K562 (cell line): ENCODE results near the gene CALU. TPM values are rescaled to one million over a fixed set of nuclear protein-coding genes. Genes with fewer than 3 reads are reported as not detected.

Experiments
- ATAC-seq: fragments of 200-7000 bp; cut with Tn5 transposase; 3 replicates; pipeline ENCODE4 v1.9.1; 2020; ENCODE audit warnings: moderate library complexity
- BruUV-seq: library from RNA; stranded (reverse); fragments of 400-500 nt; replicated peaks from 2 replicates; lab custom pipeline; 2021; lab: Mats Ljungman, UMichigan
- CTCF ChIA-PET: fragments of 300-600 bp; formaldehyde crosslinking; extraction: SDS; loops from one replicate; lab custom pipeline; 2021; ENCODE audit warnings: low intra/inter-chr PET ratio; lab: Yijun Ruan, JAX
- POLR2A ChIA-PET: fragments of 300-600, 350-650 bp; sonication (Branson Sonifier 250); formaldehyde crosslinking; extraction: SDS; loops from one replicate; lab custom pipeline; 2021; ENCODE audit warnings: antibody characterized with exemption, inconsistent platforms; lab: Yijun Ruan, JAX
- DNase-seq, 4 experiments: peaks; one replicate each; pipeline versions ENCODE4 v3.0.0 to v3.0.0-alpha.2; 2011 to 2018; ENCODE audit warnings: low spot score in 3 of 4, mixed read lengths in 3 of 4; ENCODE audit errors: extremely low read depth in 1 of 4
- FAIRE-seq: peaks from 2 replicates; lab custom pipeline; 2011; peaks lifted over from hg19 to GRCh38; lab: Jason Lieb, UNC
- H2AFZ ChIP-seq: 2 replicates; pipeline ENCODE4 v1.6.0; 2011; ENCODE audit warnings: low read depth, low read length, control low read depth, inconsistent platforms
- H3K27ac ChIP-seq: fragments of 200-600 bp; 3 replicates; pipeline ENCODE4 v1.8.0; 2011; ENCODE audit warnings: low read depth, mild to moderate bottlenecking, control low read depth, inconsistent platforms, low read length, moderate library complexity, mixed read lengths; ENCODE audit errors: extremely low read depth
- H3K27me3 ChIP-seq, 2 experiments: fragments of 300-600 bp in 1 of 2; 2 replicates in 1 of 2; 3 replicates in 1 of 2; pipeline versions ENCODE4 v1.6.0 to v1.8.0; 2011; ENCODE audit warnings: inconsistent platforms in 2 of 2, low read length in 2 of 2, mild to moderate bottlenecking in 1 of 2, mixed read lengths in 1 of 2, moderate library complexity in 1 of 2; ENCODE audit not compliant: control insufficient read depth in 2 of 2, insufficient read depth in 2 of 2
- H3K36me3 ChIP-seq: fragments of 300-600 bp; 3 replicates; pipeline ENCODE4 v1.8.0; 2011; ENCODE audit warnings: mild to moderate bottlenecking, low read length, inconsistent platforms; ENCODE audit not compliant: control insufficient read depth, insufficient read depth
- H3K4me1 ChIP-seq, 2 experiments: fragments of 200-600 bp in 1 of 2; replicated peaks in 1 of 2; 2 replicates in 1 of 2; 3 replicates in 1 of 2; pipeline versions ENCODE4 v1.5.1 to v1.8.0; 2011; ENCODE audit warnings: inconsistent platforms in 2 of 2, low read length in 2 of 2, mild to moderate bottlenecking in 1 of 2, mixed read lengths in 1 of 2, moderate library complexity in 1 of 2; ENCODE audit not compliant: control insufficient read depth in 2 of 2, insufficient read depth in 2 of 2
- H3K4me2 ChIP-seq: 2 replicates; pipeline ENCODE4 v1.6.1; 2011; ENCODE audit warnings: low read length, control low read depth, inconsistent platforms, mixed read lengths; ENCODE audit not compliant: insufficient read depth
- H3K4me3 ChIP-seq: fragments of 200-600 bp; sonication (generic), shearing (Covaris generic); 2 replicates; pipeline ENCODE4 v1.5.1; 2016; ENCODE audit warnings: control low read depth, inconsistent platforms
- H3K79me2 ChIP-seq: fragments of 200-600 bp; 3 replicates; pipeline ENCODE4 v1.8.0; 2011; ENCODE audit warnings: low read length, inconsistent platforms; ENCODE audit not compliant: control insufficient read depth, insufficient read depth
- H3K9ac ChIP-seq, 2 experiments: 2 replicates each; pipeline versions ENCODE4 v1.6.0 to v1.6.1; 2011; ENCODE audit warnings: low read depth in 2 of 2, low read length in 2 of 2, control low read depth in 1 of 2, inconsistent platforms in 1 of 2, mild to moderate bottlenecking in 1 of 2, mixed read lengths in 1 of 2; ENCODE audit not compliant: insufficient read depth in 1 of 2
- H3K9me1 ChIP-seq: one replicate; pipeline ENCODE4 v1.6.0; 2011; ENCODE audit warnings: inconsistent platforms, mild to moderate bottlenecking, low read length, moderate library complexity; ENCODE audit not compliant: control insufficient read depth, insufficient read depth
- H3K9me3 ChIP-seq: replicated peaks from 2 replicates; pipeline ENCODE4 v1.5.1; 2011; ENCODE audit warnings: low read depth, low read length, inconsistent platforms; ENCODE audit not compliant: control insufficient read depth, insufficient read depth
- H4K20me1 ChIP-seq: replicated peaks from 2 replicates; pipeline ENCODE4 v1.6.1; 2011; ENCODE audit warnings: low read length, inconsistent platforms, mixed read lengths; ENCODE audit not compliant: control insufficient read depth, insufficient read depth
- CSDE1 ChIP-seq, 2 experiments: fragments of 450-650 bp; IDR thresholded peaks; 2 replicates each; pipeline ENCODE4 v1.6.1; 2016; ENCODE audit warnings: mild to moderate bottlenecking in 1 of 2
- ESRRA ChIP-seq: fragments of 450-650 bp; IDR thresholded peaks from 2 replicates; pipeline ENCODE4 v1.6.1; 2014; ENCODE audit warnings: low read depth, mild to moderate bottlenecking, moderate library complexity, borderline replicate concordance
- FOSL1 ChIP-seq: fragments of 200-800 bp; sonication (Bioruptor generic); conservative IDR thresholded peaks from 2 replicates; pipeline ENCODE4 v1.6.1; 2016; ENCODE audit warnings: missing genetic modification characterization, missing compliant biosample characterization
- FOXA3 ChIP-seq, 2 experiments: fragments of 450-650 bp in 1 of 2; sonication (generic) in 1 of 2; formaldehyde crosslinking; IDR thresholded peaks in 1 of 2; conservative IDR thresholded peaks in 1 of 2; 2 replicates each; pipeline versions ENCODE4 v1.4.0 to v1.8.0; 2020 to 2022; ENCODE audit warnings: mild to moderate bottlenecking in 2 of 2, missing genetic modification reagents in 1 of 2
- MCM7 ChIP-seq, 2 experiments: fragments of 450-650 bp; IDR thresholded peaks; 2 replicates each; pipeline ENCODE4 v1.6.1; 2016 to 2018
- MTA1 ChIP-seq: fragments of 450-650 bp; IDR thresholded peaks from 2 replicates; pipeline ENCODE4 v1.6.1; 2017; ENCODE audit warnings: borderline replicate concordance
- MXI1 ChIP-seq: IDR thresholded peaks from 2 replicates; pipeline ENCODE4 v1.6.1; 2011; ENCODE audit warnings: low read depth, mild to moderate bottlenecking, improper control_type of control experiment, low read length
- SMARCE1 ChIP-seq: fragments of 450-650 bp; IDR thresholded peaks from 2 replicates; pipeline ENCODE4 v1.7.1; 2016; ENCODE audit warnings: mild to moderate bottlenecking
- STAT5B ChIP-seq: fragments of 250-450 bp; sonication (Bioruptor Pico); IDR thresholded peaks from 2 replicates; pipeline ENCODE4 v1.8.0; 2021; ENCODE audit warnings: mild to moderate bottlenecking, inconsistent platforms
- TCF3 ChIP-seq: sonication (generic); formaldehyde crosslinking; IDR thresholded peaks from 2 replicates; pipeline ENCODE4 v1.4.0; 2020; ENCODE audit warnings: mild to moderate bottlenecking, missing genetic modification reagents
- TEAD2 ChIP-seq: fragments of 450-650 bp; IDR thresholded peaks from 2 replicates; pipeline ENCODE4 v1.6.1; 2016; ENCODE audit warnings: missing genetic modification characterization, control low read depth, missing compliant biosample characterization
- ZNF512 ChIP-seq: IDR thresholded peaks from 2 replicates; pipeline ENCODE4 v1.6.1; 2016; ENCODE audit warnings: missing genetic modification characterization, missing compliant biosample characterization
- ZNF551 ChIP-seq: fragments of 250-450 bp; sonication (Bioruptor Pico); IDR thresholded peaks from 2 replicates; pipeline ENCODE4 v1.5.0; 2021; ENCODE audit warnings: mild to moderate bottlenecking, moderate library complexity
- WGBS: fragments of 100-300 bp; shearing (Covaris generic); methylation state at CpG from one replicate; pipeline ENCODE4 v1.1.6; 2016; ENCODE audit warnings: low coverage, mixed read lengths; ENCODE audit not compliant: insufficient coverage; ENCODE audit errors: missing lambda C conversion rate; 5-methylcytosine and 5-hydroxymethylcytosine counted together
- in situ Hi-C: fragments of 300-500 bp; cut with MboI; formaldehyde crosslinking; loops from 4 replicates; pipeline ENCODE4 v1.15.0; 2018; ENCODE audit warnings: inconsistent platforms, mixed read lengths
- intact Hi-C: fragments of 100-400 bp; cut with micrococcal nuclease; formaldehyde crosslinking; loops from 2 replicates; pipeline ENCODE4 v1.14.2; 2022
- polyA plus RNA-seq, 8 experiments: library from polyadenylated mRNA; depleted of rRNA in 4 of 8; stranded (reverse) in 5 of 8; unstranded in 3 of 8; fragments of >200 nt; fragmentation: Nextera tagmentation in 2 of 8; fragmentation: Illumina TruSeq in 1 of 8; extraction: Ambion mirVana in 2 of 8; extraction: Trizol in 1 of 8; gene quantifications; 2 replicates each; pipeline versions ENCODE4 v1.2.1 to v1.2.3, GENCODE V29; 2011 to 2014; ENCODE audit warnings: inconsistent platforms in 1 of 8, missing spikeins in 1 of 8
- total RNA-seq, 7 experiments: library from RNA; depleted of rRNA in 6 of 7; stranded (reverse); fragments of >200 nt in 6 of 7; fragmentation: Illumina TruSeq in 2 of 7; extraction: Trizol in 2 of 7; gene quantifications; 2 replicates each; pipeline versions ENCODE4 v1.2.1 to v1.2.3, GENCODE V29; 2011 to 2021; ENCODE audit warnings: low replicate concordance in 1 of 7
- TF ChIP-seq, protein P1 (sequence below): sonication (generic); formaldehyde crosslinking; IDR thresholded peaks from 2 replicates; pipeline ENCODE4 v1.8.1; 2023; ENCODE audit warnings: mild to moderate bottlenecking, missing genetic modification reagents

The CALU gene
- total and polyA plus RNA-seq, 9 of the 15 experiments (the other 6 are each of a cell fraction or from before 2014, with no cell fraction given) = 166 to 286 (median 215) TPM

DNA sequence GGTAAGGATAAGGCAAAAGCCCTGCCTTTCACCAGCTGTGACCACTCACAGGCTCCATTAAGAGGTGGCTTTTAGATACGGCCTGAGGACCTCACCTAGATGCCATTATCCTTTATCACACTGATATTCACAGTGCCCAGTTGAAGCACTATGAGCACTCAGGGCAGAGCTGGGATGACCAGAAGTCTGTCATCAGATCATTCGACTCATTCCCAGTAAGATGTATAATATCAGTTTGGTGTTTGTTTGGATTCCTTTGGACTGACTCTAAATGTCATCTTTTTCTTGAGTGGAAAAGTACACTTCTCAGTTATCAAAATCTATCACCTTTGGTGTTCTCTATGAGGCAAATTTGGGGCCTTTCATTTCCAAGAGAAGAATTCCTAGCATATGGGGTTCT, 71.3 kb downstream of the CALU start:
- CTCF ChIA-PET = no interaction called here
- ATAC-seq (no peak), FAIRE-seq (no peak), DNase-seq (no peak)
- WGBS = 52% methylated on average over 2 of the region's 2 CpGs
- intact Hi-C loops (no loop called here), in situ Hi-C loops (no loop called here)
- no peak overlapping the region for H3K27ac ChIP-seq
- H3K79me2 ChIP-seq = no peaks in the 10 kb centered on the region
- BruUV-seq = no TSS peak
- no peaks in the 10 kb centered on the region for H4K20me1 ChIP-seq
- H3K27me3 ChIP-seq = no peaks in the 10 kb centered on the region
- POLR2A ChIA-PET = no interaction called here
- no peaks in the 10 kb centered on the region for H3K9me3 ChIP-seq
- TF ChIP-seq SMARCE1 (no peak), ESRRA (no peak), STAT5B (no peak)
- peaks cover 6% of the 10 kb centered on the region for H3K9me1 ChIP-seq
- no peak overlapping the region for H2AFZ ChIP-seq
- H3K4me1 ChIP-seq = peaks cover 25% of the 10 kb centered on the region in 2 experiments; a peak in 4 of 5 replicates
- no peak overlapping the region for H3K9ac ChIP-seq
- H3K4me3 ChIP-seq = no peak overlapping the region
- peaks cover 57% of the 10 kb centered on the region for H3K36me3 ChIP-seq
- no peak overlapping the region for H3K4me2 ChIP-seq

- intact Hi-C loops (no loop called here), in situ Hi-C loops (no loop called here)
- Histone ChIP-seq H3K27me3 (no peaks in the 10 kb centered on the region), H3K27ac (no peak overlapping the region), H3K9me3 (no peaks in the 10 kb centered on the region), H3K4me1 (peaks cover 26 to 30% of the 10 kb centered on the region in 2 experiments; a peak in 4 of 5 replicates), H3K9me1 (peaks cover 6% of the 10 kb centered on the region), H3K4me2 (no peak overlapping the region), H3K36me3 (peaks cover 52% of the 10 kb centered on the region), H4K20me1 (no peaks in the 10 kb centered on the region), H3K79me2 (no peaks in the 10 kb centered on the region), H3K4me3 (no peak overlapping the region), H2AFZ (no peak overlapping the region), H3K9ac (no peak overlapping the region)
- POLR2A ChIA-PET = interaction anchor here (2.0 kb wide), 1 partner anchor 11 kb away, joined by 9 read pairs; no protein-coding TSS in a partner anchor
- WGBS = 69% methylated on average over 3 of the region's 3 CpGs
- CTCF ChIA-PET = no interaction called here
- BruUV-seq = no TSS peak
- no peak for DNase-seq
- ATAC-seq = no peak
- TF ChIP-seq, protein P1, sequence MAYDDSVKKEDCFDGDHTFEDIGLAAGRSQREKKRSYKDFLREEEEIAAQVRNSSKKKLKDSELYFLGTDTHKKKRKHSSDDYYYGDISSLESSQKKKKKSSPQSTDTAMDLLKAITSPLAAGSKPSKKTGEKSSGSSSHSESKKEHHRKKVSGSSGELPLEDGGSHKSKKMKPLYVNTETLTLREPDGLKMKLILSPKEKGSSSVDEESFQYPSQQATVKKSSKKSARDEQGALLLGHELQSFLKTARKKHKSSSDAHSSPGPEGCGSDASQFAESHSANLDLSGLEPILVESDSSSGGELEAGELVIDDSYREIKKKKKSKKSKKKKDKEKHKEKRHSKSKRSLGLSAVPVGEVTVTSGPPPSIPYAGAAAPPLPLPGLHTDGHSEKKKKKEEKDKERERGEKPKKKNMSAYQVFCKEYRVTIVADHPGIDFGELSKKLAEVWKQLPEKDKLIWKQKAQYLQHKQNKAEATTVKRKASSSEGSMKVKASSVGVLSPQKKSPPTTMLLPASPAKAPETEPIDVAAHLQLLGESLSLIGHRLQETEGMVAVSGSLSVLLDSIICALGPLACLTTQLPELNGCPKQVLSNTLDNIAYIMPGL (CRISPR knock-in tag) = no peak
- TF ChIP-seq CSDE1 (IDR thresholded peaks at IDR 0.05) = no peak
- TF ChIP-seq ZNF551 = no peak
- no peak for TF ChIP-seq MTA1
- TF ChIP-seq FOXA3 (CRISPR knock-in tag; conservative IDR thresholded peaks at IDR 0.05 in 1 of 2, IDR thresholded peaks at IDR 0.05 in 1 of 2) = no peak
- TF ChIP-seq FOSL1 = no peak
- TF ChIP-seq TCF3 (CRISPR knock-in tag) = no peak
- no peak for TF ChIP-seq MCM7 (IDR thresholded peaks at IDR 0.05)
- TF ChIP-seq MXI1 = no peak
- no peak for TF ChIP-seq TEAD2
- TF ChIP-seq ZNF512 (tag) = no peak
- FAIRE-seq = no peak
Observed at GRCh38 chr7:128810997-128811396, 71.8 kb downstream of the CALU start.
